Globus pallidus (tissue), 1 donor: ENCODE measurements around the gene ARHGDIA.

ENCODE experiments used
- DNase-seq: peaks from one replicate; pipeline ENCODE4 v3.0.0-alpha.2; 2015; ENCODE audit warnings: low spot score

ARHGDIA gene

GRCh38 chr17:81865358-81865732 is 5.8 kb downstream of the ARHGDIA start:
- DNase-seq: no peak

GRCh38 chr17:81863833-81864768 is 7.0 kb downstream of the ARHGDIA start:
- no peak for DNase-seq

- no peak for DNase-seq
These were observed 7.9 kb downstream of the ARHGDIA start for GRCh38 chr17:81863123-81863675.

DNA sequence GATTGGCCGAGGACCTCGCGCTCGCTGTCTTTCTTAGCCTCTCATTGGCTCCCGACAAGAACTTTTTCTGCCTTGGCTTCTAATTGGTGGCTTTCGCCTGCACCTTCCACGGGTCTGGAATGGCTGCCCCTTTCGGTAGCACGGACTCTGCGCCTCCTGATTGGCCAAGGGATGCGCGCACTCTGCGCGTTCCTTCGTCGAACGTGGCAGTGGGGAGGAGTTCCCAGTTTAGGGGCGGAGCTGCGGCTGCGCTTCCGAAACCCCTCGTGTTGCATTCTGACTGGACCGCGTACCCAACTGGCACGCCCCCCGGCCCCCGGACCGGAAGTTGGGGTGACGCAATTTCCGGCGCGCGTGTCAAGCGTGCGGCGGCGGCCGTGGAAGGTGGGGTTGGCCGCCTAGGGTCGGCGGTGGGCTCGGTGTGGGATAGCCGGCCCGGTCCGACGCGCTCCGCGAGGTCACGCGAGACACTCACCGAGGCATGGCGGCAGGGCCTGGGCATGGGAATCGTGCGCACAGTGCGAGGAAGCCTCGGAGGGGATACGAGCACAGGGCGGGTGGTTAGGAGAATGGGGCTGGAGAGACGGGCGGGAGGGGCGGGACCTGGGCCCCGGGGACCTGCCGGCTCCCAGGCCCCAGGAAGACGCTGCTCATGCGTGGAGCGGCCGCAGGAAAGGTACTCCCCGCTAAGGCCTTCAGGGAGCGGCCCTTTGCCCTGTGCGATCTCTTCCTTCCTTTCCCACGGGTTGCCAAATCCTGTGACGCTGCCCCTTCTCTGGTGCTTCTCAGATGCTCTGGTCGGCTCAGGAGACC is 10.2 kb downstream of the ARHGDIA start:
- peak; percentile 100 for DNase-seq

GRCh38 chr17:81859906-81860755 is 11.0 kb downstream of the ARHGDIA start, which contains the start of gene P4HB:
TSS of gene P4HB (minus strand) at chr17:81860535. CDS start at chr17:81860471, 64 bp downstream.
- DNase-seq: no peak

GRCh38 chr17:81858967-81859905 is 11.9 kb downstream of the ARHGDIA start:
- DNase-seq: no peak

DNA sequence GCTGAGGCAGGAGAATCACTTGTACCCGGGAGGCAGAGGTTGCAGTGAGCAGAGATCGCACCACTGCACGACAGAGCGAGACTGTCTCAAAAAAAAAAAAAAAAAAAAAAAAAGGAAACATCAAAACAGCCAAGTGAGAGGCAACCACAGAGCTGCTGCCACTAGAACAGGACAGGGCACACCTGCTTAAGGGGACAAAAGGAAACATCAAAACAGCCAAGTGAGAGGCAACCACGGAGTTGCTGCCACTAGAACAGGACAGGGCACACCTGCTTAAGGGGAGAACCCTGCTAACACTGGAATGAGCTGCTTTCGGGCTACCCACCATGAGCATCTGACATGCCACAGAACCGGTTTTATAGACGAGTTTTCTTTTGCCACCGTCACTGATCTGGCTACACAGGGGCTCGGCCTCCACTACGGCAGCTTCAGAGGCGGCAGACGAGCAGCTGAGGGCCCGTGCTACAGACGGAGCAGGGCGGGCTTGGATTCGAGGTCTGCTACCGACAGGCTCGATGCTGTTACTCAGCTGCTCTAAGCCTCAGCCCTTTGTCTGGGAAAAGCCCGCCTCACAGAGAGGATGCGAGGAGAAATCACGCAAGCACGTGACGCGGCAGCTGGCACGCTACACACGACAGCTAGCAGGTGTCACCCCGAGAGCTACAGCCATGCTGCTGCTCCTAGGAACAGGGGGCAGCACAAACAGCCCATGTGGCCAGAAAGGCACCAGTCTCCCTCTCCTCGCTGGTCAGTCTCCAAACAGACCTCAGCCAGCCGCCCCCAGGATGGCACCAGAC is 12.8 kb downstream of the ARHGDIA start:
- DNase-seq: no peak

DNA sequence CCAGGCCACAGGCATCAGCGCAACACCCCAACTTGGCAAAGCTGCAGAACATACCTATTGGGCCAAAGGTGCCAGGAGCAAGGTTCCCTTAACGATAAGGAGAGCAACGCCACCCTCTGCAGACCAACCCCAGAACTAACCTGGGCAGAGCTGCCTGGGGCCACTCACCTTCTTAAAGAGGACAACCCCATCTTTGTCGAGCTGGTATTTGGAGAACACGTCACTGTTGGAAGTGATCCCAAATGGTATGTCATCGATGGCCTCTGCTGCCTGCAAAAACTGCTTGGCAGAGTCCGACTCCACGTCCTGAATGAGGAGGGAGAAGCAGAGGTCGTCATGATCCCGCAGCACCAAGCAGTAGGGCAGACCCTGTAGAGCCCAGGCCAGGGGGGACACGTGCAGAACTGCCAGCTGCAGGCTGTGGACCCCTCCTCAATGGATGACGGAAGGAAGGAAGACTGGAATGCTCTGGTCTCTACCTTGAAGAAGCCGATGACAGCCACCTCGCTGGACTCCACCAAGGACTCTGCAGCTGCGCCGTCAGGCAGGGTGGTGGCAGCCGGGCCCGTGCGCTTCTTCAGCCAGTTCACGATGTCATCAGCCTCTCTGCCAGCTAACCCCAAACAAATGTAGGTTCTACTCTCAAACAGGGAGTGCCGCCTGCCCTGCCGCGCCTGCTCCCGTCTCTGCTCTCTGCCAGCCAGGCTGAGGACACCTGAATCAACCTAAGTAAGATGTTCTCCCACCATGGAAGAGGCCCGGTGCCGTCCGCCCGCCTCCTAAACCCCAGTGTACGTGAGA is 16.0 kb downstream of the ARHGDIA start:
- no peak for DNase-seq

DNA sequence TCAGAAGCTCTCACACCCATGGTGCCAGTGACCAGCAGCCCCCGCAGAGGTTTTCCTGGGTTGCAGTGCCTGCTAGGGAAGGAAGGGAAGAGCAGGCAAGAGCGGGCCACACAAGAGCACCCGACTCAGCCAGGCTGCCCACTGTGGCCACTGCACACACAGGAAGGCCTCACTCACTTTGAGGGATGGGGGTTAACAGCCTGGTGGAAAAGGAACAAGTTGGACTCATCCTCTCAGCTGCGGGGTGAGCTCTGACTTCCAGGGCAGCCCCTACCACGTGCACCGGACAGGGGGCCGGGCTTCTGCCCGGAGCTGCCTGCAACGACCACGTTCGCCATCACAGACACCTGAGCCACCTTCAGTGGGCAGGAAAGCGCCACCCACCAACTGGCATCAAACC is 18.9 kb downstream of the ARHGDIA start:
- DNase-seq: no peak

DNA sequence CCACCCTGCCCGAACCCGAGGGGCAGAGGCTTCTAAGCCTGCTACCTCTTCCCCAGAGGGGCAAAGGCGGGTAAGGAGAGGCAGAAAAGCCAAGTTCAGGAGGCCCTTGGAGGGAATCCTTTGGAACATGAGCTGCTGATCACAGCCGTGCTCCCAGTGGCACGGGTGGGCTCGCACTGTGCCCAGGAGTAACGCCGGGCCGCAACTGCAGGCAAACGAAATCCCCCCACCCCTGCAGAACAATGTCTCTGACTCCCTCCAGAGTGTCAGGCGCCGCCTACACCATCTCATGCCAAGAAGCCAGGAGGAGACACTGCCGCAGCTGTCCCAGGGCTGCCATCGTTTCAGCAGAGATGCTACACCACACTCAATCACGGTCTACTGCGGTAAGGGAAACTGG is 19.7 kb downstream of the ARHGDIA start:
- DNase-seq: no peak

- no peak for DNase-seq
These were observed 21.7 kb downstream of the ARHGDIA start for GRCh38 chr17:81849457-81849856.

DNA sequence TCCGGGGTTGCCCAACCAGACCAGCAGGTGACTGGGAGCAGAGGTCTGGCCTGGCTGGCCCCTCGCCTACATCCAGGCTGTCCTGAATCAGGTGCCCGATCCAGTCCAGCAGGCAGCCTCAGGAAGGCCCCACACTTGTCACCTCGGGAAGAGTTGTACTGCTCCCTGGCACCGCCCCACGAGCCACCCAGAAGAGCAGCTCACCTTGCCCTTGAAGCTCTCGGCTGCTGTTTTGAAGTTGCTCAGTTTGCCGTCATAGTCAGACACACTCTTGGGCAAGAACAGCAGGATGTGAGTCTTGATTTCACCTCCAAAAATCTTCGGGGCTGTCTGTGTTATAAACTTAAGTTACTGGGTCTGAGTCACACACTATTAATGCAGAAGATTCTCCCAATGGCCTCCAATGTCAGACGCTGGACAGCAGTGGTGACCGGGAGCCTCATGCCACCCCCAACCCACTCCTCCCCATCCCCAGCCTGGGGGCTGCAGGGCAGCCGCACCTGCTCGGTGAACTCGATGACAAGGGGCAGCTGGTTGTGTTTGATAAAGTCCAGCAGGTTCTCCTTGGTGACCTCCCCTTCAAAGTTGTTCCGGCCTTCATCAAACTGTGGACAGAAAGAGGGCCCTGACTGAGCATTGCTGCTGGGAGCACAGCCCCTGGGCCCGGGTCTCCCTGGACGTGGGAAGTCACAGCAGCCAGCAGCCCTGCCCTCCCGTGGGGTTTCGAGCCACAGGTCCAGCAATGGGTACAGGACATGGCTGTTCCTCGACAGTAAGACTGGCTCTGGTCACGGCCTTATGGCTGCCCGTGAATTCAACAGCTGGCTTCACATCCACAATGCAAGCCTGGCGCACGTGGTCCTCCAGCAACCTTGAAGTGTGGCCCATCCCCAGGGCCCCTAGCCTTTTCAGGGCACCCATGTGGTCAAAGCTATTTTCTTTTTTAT is 24.1 kb downstream of the ARHGDIA start:
- DNase-seq: no peak

DNA sequence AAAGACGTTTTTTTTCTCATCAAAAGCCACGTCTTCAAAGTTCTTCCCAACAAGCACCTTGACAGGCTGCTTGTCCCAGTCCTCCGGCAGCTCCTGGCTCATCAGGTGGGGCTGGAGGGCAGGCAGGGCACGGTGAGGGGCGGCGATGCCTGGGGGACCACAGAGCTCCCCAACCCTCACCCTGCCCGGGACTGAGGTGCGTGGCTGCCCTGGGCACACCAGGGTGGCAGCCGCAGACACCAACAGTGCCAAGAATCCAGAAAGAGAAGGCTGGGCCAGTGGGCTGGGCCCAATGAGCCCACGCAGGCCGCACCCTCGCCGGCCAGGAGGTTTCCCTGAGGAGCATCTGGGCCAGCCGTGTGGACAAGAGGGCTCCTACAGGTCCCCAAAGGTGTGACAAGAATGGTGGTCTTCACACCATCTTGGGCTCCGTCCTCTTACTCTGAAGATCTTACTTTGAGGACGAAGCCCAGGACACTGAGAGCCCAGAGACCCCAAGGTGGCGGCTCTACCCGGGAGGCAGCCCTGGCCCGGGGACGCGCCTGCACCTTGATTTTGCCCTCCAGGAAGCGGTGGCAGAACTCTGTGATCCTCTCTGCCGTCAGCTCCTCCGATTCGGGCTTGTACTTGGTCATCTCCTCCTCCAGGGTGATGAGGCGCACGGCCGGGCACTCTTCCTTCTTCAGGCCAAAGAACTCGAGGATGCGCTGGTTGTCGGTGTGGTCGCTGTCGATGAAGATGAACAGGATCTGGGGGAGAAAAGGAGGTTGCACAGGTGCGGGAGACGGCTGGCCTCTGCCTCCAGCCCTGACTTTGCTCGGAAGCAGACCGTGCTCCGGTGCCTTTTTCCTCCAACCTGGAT is 25.0 kb downstream of the ARHGDIA start:
- no peak for DNase-seq

GRCh38 chr17:81845361-81845760 is 25.8 kb downstream of the ARHGDIA start:
- no peak for DNase-seq

GRCh38 chr17:81844887-81845286 is 26.2 kb downstream of the ARHGDIA start:
- no peak for DNase-seq

DNA sequence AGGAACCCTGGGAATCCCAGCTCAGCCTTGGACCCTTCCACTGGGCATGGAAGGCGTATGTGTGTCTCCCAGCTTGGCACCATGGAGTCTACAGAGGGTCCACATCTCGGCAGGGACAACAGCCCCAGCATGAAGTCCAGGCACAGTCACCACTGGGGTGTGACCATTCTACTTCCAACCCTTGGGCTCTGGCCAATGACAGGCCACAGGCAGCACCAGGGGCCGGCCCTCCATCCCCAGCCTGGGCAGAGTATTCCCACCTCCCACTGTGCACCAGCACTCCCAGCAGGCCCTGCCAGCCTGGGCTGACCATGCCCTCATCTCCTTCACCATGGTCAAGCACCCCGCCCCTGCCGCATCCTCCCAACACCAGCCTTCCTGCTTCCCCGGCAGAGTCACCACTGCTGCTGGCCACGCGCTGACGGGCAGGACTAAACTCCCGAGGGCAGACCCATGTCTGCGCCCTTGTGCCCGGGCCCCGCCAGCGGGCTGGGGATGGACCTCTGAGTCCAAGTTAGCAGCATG is 26.7 kb downstream of the ARHGDIA start:
- no peak for DNase-seq
